Pons (tissue), 1 donor: ENCODE results near the gene ZNF581.

Source experiments
- DNase-seq: peaks from one replicate; pipeline ENCODE4 v3.0.0-alpha.2; 2016; ENCODE audit warnings: low spot score

ZNF581 gene

DNA sequence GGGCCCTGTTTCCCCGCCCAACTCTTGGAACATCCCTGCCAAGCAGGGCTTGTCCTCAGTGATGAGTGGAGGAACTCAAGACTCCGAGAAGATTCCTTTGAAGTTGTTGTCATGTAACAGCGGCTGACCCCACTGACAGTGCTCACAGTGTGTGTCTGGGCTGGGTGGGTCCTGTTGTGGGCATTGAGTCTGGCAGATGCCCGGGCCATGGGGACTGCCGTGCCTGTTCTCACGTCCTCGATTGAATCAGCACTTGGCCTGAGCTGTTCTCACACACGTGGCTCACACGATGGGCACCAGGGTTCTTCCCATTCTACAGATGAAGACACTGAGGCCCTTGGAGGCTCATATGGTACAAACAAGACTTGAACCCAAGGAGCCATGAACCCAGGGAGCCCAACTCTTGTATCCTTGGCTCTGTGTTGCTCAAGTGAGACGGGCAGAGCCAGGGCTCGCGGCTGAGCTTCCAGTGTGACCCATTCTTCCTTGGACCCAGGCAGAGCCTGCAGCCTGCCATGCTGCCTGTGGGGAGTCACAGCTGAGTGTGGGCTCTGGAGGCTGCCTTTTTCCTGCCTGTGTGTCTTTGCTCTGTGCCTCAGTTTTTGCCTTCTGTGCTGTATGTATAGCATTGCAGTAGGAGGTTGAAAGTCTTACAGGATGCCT is 23.0 kb downstream of the ZNF581 start:
- DNase-seq: no peak

- no peak for DNase-seq
Measured at GRCh38 chr19:55667006-55667381, 23.5 kb downstream of the ZNF581 start.

GRCh38 chr19:55667511-55667910 is 24.1 kb downstream of the ZNF581 start:
- no peak for DNase-seq

DNA sequence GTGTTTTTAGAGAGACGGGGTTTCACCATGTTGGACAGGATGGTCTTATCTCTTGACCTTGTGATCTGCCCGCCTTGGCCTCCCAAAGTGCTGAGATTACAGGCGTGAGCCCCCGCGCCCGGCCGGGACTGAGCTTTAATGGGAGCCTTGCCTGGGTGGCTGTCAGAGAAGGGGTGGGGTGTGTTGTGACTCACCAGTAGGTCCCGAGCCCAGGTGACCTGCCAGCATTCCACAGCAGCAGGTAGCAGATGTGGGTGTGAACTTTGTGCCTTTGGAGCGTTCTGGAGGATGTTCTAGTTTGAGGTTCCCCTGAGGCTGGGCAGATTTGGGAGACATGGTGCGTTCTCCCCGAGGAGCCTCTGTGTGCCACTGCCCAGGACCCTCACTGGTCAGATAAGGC is 24.5 kb downstream of the ZNF581 start:
- no peak for DNase-seq

- DNase-seq: no peak
Measured at GRCh38 chr19:55668603-55669348, 25.3 kb downstream of the ZNF581 start.

- DNase-seq: no peak
Measured at GRCh38 chr19:55669418-55670279, 26.2 kb downstream of the ZNF581 start.

- no peak for DNase-seq
Measured at GRCh38 chr19:55670280-55671053, 27.0 kb downstream of the ZNF581 start.

- no peak for DNase-seq
Measured at GRCh38 chr19:55671054-55671378, 27.6 kb downstream of the ZNF581 start.

DNA sequence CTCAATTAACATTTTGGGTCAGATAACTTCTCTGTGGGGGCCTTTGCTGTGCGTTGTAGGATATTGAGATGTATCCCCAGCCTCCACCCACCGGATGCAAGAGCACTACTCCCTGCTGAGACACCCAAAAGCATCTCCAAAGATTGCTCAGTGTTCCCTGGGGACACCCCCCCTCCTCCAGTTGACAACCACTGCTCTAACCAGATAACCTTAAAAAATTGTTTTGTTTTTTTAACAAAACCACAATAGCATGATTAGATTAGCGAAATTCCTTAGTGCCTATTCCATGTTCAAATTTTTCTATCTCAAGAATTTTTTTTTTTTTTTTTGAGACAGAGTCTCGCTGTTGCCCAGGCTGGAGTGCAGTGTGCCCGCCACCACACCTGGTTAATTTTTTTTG is 29.0 kb downstream of the ZNF581 start:
- DNase-seq: no peak

- DNase-seq: no peak
Measured at GRCh38 chr19:55673465-55673864, 30.0 kb downstream of the ZNF581 start.

DNA sequence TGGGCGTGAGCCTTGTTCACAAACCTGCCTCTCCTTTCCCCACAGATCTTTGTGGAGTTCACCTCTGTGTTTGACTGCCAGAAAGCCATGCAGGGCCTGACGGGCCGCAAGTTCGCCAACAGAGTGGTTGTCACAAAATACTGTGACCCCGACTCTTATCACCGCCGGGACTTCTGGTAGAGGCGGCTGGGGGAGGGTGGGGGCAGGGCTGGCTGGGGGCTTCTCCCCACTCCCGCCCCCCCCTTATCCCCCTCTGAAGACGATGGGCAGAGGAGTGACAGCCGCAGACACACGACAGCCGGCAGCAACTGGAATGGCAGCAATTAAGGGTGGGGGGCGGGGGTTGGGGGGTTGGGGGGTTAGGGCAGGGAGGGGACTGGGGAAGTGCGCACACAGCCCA is 30.4 kb downstream of the ZNF581 start:
- DNase-seq: no peak

- DNase-seq: no peak
Measured at GRCh38 chr19:55674459-55674840, 31.0 kb downstream of the ZNF581 start.

GRCh38 chr19:55674841-55675660 is 31.6 kb downstream of the ZNF581 start, which contains the start of gene EPN1:
Gene EPN1 (plus strand): TSS chr19:55675226. CDS start chr19:55678628, 3,402 bp downstream.
- DNase-seq: peak; percentile 86

- no peak for DNase-seq
Measured at GRCh38 chr19:55675661-55676354, 32.4 kb downstream of the ZNF581 start.

DNA sequence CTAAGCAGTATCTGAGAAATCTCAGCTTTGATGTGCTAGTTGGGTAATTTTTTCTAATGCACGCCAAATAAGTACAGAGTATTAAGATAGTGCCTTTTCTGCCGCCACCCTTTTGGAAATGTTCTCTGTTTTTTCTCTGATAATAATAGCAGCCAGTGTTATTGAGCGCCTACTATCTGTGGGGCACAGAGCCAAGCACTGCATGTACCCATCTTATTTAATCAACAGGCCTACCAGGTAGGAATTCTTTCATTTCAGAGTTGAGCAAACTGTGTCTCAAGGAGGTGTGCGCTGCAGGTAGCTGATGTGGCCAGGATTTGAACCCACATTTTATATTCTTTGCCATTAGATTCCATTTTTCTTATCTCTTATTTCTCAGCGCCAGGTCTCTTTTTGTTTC is 32.9 kb downstream of the ZNF581 start:
- DNase-seq: no peak

GRCh38 chr19:55676889-55677505 is 33.5 kb downstream of the ZNF581 start:
- DNase-seq: no peak

- no peak for DNase-seq
Measured at GRCh38 chr19:55677572-55678028, 34.2 kb downstream of the ZNF581 start.

- peak; percentile 60 for DNase-seq
Measured at GRCh38 chr19:55678121-55678671, 34.7 kb downstream of the ZNF581 start.

- no peak for DNase-seq
Measured at GRCh38 chr19:55679343-55680257, 36.2 kb downstream of the ZNF581 start.
